ENCODE results near the gene ALG10.
"Not testable (repeated sequence)": the region's sequence is repeated elsewhere in the genome, so short reads cannot be mapped to it uniquely, and the experiment has no call there.

ALG10 gene, protein sequence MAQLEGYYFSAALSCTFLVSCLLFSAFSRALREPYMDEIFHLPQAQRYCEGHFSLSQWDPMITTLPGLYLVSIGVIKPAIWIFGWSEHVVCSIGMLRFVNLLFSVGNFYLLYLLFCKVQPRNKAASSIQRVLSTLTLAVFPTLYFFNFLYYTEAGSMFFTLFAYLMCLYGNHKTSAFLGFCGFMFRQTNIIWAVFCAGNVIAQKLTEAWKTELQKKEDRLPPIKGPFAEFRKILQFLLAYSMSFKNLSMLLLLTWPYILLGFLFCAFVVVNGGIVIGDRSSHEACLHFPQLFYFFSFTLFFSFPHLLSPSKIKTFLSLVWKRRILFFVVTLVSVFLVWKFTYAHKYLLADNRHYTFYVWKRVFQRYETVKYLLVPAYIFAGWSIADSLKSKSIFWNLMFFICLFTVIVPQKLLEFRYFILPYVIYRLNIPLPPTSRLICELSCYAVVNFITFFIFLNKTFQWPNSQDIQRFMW

DNA sequence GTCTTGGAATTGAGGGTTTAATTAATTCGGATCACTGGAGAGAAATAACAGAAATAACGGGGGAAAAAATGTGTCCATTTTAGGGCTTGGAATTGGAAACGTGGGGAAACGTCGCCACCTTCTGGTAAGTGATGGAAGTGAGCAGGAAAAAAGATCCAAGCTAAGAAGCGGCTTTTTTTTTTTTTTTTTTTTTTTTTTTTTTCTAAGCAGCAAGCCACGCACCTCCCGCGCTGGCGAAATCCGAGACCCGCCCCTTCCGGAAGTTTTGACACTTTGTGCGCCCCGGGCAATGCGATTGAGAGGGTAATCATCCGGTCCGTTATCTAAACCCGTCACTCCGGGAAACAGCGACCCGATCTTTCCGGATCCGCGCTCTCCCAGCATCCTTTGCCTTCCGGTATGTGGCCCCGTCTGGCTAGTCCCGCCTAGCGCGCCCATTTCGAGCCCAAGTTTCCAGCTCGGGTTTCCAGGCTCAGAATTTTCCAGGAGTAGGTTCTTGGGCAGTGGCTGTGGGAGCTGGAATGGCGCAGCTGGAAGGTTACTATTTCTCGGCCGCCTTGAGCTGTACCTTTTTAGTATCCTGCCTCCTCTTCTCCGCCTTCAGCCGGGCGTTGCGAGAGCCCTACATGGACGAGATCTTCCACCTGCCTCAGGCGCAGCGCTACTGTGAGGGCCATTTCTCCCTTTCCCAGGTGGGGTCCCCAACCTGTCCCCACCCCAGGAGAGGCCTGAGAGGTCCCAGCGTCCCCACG is at the start of gene ALG10:
Gene ALG10, plus strand, starts transcription at position 418 of the 752 bp plus-strand sequence. Its CDS starts 104 bp downstream, at position 522.
- peak; percentile 90 for DNase-seq

DNA sequence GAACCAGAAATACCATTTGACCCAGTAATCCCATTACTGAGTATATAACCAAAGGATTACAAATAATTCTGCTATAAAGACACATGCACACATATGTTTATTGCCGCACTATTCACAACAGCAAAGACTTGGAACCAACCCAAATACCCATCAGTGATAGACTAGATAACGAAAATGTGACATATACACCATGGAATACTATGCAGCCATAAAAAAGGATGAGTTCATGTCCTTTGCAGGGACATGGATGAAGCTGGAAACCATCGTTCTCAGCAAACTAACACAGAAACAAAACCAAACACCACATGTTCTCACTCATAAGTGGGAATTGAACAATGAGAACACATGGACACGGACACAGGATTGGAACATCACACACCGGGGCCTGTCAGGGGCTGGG is 49.4 kb upstream of the ALG10 start:
- DNase-seq = not testable (repeated sequence)

DNA sequence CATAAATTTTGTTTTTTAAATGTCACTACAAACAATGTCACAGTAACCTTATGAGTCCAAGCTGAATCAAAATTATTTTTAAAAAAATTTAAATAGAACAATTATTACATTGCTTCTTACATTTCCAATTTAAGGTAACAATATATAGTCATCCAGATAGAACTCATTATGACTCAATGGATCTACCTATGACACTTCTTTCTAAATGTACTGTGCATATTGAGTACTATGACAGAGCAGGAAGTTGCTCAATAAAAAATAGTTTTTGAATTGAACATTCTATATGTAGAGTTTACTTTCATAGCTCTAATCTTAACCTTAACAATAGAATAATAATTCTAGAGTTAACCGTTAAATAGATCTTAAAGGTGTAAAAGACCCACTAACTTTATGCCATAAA is 44.4 kb upstream of the ALG10 start:
- DNase-seq = no peak

DNA sequence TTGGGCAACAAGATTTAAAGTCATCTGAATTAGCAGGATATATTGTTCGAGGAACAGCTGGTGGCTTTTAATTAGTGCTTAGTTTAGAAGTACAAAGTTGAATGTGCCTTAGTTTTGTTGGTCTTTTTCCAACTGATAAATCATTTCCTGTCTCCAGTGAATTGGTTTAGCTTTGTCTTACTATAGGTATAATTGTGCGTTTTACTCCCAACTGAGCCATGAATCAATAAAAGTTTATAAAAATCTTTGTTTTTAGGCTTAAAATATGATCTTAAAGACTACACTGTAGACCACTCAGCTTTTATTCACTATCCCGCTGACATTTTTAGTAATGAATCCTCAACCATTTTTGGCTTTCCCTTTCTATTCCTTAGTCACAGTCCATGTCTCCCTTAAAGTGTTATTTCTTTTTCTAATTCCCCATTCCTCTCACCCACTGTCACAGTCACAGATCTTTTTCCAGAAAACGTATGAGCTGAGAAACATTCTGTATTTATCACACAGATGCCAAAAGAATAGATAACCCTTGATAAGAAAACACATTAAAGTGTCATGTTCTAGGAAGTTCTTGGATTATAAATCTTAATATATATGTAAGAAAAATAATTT is 34.0 kb upstream of the ALG10 start:
- DNase-seq = no peak

DNA sequence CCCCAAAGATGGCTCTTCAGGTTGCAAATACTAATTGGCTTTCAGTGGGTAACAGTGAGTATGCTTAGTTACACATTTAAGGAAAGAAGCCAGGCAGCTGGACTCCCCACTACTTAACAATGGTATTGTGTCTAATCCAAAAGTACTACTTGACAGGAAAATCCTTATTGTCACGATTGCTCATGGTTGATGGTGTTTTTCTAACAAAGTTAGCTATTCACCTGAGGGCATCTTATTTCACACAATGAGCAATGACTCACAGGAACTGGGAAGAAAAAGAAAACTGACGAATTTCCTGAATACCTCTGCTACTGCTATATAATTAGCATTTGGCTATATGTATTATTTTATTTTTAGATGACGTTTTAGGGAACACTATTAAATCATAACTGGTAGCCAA is 33.4 kb upstream of the ALG10 start:
- no peak for DNase-seq

DNA sequence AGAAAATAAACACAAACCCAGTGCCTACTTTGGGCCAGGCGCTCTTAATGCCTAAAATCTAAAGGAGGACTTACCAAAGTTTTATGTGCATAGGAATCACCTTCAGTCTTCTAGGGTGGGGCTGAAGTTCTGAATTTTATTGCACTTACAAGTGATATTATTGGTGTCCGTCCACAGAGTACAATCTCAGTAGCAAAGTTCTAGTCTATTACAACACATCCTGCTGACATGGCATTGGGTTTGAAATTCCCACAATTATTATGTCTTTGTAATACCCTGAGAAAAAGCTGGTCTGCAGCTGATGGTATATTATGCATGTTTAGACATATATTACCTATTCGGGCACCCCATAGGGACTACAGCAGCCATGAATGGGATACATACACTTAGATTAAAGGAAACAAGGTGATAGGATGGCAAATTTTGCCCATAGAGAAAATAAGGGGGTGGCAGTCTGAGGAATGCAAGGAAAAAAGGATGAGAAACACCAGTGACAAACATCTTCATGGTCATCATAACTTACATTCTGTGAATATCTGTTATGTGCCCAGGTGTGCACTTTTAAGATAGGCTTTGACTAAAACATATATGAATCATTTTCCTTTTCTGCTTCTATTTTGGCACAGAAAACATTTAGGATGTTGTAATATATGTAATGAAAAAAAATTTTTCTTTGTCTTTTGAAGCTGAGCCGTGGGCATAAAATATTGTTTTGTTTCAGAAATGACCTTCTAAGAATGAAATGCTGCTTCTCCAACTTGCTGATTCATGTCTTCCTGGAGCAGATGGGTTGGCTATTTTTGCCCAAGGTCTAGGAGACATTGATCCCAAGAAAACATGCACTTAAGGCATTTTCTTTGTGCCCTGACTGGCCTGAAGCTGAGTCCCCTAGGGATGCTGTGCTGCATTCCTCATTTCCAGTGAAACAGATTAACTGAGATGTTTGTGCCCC is 27.2 kb upstream of the ALG10 start:
- no peak for DNase-seq

DNA sequence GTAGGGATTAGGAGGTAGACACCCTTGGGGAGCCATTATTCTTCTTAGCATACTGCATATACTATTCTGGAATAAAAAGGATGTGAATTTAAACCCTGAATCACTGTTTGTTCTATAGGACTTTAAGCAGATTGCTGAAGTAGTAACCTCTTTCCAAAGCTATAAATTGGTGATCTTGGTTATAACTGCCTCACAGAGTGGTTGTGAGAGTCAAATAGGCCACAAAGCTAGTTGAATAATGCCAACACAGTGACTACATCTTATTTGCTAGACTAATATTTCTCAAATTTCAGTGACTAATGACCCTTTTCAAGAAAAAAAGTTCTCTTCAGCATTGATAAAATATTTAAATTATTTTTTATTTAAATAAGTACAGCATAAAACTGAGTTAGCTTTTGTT is 13.5 kb upstream of the ALG10 start:
- DNase-seq = not testable (repeated sequence)

DNA sequence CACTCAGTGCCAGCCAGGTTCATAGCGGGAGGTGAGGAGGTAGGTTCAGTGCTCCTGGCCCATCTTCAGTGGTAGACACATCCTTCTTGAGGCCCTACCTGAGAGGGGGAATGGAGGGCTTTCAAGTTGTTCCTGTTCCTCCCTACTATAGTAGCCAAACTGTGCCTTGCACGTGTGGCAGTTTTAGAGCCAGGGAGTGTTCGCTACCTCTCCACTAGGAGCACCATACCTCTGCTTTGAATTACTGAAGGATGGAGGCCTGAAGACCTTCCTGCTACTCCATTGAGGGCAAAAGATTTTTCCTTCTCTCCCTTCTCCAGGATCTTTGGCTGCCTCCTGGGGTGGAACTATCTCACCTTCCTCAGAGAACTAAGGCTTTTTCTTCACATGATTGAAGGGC is 5.9 kb upstream of the ALG10 start:
- DNase-seq = no peak

DNA sequence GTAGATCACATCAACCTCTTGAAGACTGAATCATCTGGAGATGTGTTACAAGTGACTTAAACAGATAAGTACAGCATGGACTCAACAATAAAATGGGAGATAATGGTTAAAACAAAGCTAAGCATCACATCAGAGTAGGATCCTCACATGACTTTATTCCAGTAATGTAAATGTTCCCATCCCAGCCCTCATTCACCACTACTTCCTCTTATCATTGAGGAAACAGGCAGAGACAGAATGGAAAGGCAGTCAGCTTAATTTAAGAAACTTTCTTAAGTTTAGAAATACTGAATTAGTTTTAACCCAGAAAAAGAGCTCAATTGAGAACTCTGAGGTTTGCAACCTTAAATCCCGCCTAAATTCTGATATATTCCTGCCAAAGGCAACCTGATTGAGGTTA is 1.2 kb upstream of the ALG10 start:
- DNase-seq = no peak

DNA sequence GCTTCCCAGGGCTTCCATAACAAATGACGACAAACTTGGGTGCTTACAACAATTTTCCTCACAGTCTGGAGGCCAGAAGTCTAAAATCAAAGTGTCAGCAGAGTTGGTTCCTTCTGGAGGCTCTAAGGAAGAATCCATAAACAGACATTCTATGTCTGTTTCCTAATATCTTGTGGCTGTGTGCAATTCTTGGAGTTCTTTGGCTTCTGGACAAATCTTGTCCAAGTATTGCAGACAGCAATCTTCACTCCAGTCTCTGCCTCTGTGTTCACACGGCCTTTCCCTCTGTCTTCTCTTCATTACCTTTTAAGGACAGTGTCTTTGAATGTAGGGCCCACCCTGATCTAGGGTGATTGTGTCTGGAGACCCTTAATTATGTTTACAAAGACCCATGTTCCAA is 5.4 kb downstream of the ALG10 start:
- not testable (repeated sequence) for DNase-seq

DNA sequence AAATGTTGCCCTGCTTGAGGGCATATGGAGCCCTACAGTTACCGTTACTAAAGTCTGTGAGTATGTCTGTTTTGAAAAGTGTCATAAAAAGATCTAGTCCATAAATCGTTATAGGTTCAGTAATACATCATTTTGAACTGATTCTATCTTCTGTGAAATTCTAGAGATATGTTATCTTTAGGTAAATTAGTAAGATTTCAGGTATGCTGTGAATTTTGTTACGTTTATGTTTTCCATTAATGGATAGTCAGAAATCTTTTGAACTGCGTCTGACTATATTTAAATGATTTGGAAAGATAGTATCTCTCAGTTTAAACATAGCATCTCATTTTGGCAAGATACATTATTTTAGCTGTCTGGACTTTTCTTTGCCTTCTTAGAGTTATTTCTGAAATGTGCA is 8.3 kb downstream of the ALG10 start:
- no peak for DNase-seq

DNA sequence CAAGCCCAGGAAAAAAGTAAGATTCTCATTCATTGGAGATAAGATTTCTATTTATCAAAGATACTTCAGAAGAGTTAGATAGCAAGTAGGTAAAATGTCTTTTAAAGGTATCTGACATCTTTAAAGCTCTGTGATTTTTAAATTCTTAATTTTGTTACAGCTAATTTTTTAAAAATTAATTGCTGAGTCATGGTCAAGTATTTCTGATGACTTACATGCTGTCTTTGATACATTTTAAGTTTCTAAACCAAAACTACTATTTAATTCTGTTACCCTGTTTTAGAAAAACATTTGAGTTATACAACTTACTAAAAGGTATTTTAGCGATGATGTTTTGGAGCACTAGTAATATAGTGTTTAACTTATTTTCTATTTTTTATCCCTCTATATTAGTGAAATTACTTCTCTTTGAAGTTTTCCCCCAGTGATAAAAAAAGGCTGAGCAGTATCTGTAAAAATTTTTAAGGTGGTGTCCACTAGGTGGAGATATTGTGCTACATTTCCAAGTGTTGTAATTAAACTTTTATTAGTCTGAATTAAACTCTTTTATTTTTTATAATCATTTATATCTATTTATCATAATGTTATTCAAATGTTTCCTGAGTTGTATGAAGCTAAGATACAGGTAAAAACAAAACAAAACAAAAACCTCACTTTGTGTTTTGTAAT is 11.5 kb downstream of the ALG10 start:
- DNase-seq = no peak

DNA sequence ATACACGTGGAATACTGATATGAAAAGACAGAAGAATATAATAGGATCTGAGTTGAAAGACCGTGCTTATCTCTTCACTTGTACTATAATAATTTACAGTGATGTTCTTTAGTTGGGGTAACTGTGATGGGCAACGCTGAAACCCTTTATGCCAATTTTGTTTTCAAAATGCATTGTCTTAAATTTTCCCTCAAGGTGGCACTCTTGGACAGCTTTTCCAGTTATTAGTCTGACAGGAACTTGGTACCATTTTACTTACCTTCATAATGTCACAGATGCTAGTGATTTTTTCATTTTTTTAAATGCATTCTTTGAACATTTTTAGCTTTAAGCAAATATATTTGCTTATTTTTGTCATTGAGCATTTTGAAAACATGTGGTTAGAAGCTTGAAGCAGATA is 16.1 kb downstream of the ALG10 start:
- peak; percentile 9 for DNase-seq

DNA sequence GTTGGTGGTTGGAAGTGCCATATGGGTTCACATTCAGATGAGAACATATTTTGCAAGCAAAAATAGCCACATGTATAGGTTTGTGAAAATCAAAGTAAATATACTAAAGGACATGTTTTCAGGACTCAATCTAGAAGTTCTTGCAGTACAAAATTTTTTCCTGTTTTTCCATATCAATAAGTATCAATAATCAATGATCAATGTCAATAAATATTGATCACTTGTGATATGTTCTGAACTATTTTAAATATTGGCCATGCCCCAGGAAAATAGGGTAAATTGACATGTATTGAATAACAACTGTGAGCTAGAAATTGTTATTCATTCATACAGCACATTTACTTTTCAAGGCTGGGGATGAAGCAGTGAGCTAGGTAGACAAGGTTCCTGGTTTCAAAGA is 24.3 kb downstream of the ALG10 start:
- DNase-seq = no peak

DNA sequence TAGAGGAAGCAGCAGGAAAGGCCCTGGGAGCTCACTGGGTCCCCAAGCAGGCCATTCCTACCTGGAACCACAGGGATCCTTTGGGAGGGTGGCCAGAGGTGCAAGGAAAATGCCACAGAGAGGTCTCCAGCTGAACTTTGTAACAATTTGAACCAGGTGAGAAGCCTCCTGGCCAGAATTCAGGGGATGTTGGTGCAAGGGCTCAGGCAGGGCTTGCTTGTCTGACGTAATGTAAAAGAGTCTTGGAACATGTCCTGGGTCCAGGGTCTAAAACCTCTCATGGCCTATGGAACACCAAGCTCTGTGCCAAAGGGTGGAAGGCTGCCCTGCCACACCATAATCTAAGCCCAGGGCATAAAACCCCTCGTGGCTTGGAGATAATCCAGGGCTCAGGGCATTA is 25.6 kb downstream of the ALG10 start:
- DNase-seq = not testable (repeated sequence)

DNA sequence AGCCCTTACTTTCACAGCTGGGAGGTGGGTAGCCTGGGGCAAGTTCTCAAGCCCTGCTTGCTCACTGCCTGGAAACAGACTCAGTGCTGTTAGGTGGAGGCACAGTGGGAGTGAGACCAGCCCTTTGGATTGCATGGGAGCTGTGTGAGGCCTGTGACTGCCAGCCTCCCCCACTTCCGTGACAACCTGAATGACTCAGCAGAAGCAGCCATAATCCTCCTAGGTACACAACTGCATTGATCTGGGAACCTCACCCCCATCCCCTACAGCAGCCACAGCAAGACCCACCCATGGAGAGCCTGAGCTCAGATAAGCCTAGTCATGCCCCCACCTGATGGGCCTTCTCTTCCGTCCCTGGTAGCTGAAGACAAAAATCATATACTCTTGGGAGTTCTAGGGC is 26.4 kb downstream of the ALG10 start:
- no peak for DNase-seq

DNA sequence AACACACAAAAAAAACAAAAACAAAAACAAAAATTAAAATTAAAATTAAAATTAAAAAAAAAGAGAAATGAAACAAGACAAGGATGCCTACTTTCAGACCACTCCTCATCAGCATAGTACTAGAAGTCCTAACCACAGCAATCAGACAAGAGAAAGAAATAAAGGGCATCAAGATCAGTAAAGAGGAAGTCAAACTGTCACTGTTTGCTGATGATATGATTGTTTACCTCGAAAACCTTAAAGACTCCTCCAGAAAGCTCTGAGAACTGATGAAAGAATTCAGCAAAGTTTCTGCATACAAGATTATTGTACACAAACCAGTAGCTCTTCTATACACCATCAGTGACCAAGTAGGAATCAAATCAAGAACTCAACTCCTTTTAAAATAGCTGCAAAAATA is 29.2 kb downstream of the ALG10 start:
- DNase-seq = no peak

DNA sequence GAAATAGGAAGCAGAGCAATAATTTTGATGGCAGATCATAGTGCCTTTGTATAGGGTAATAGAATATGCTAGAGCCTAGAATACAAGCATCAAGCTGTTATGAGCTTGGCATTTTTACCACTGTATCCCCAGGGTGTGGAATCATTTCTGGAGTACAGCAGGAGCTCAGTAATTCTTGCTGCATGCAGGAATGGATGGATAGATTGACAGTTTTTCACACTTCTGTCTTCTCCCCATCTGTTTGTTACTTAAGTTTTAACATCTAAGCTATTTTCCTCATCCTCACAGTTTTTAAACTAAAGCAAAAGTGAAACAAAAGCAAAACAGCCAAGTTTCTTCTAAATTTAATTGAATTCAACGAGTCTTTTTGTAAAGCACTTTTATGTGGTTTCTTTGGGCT is 32.6 kb downstream of the ALG10 start:
- no peak for DNase-seq

Data from SHP77 treated with DMSO at 0.1 percent for 48 hours (cell line).